CD4-positive, CD25-positive, alpha-beta regulatory T cell (primary cell): Measurements from ENCODE around the gene ARHGAP21. TPM values are rescaled to one million over a fixed set of nuclear protein-coding genes. Genes with fewer than 3 reads are reported as not detected.
"Not testable (repeated sequence)": the region's sequence is repeated elsewhere in the genome, so short reads cannot be mapped to it uniquely, and the experiment has no call there.

ENCODE experiments used
- ATAC-seq, 2 donors: fragments of 150-1000 bp; cut with Tn5 transposase; one replicate each; pipeline ENCODE4 v1.10.0; 2021; ENCODE audit warnings: low read depth in 2 of 2, moderate number of reproducible peaks in 2 of 2, moderate library complexity in 1 of 2
- DNase-seq, 3 donors: peaks; one replicate each; pipeline versions ENCODE4 v3.0.0 to v3.0.0-alpha.2; 2012 to 2022; ENCODE audit warnings: mixed read lengths in 1 of 3
- H3K27ac ChIP-seq: one replicate; pipeline ENCODE4 v1.7.0; 2013; ENCODE audit warnings: mild to moderate bottlenecking, low read length; ENCODE audit not compliant: insufficient read depth, poor library complexity, severe bottlenecking
- H3K27me3 ChIP-seq: one replicate; pipeline ENCODE4 v1.7.0; 2013; ENCODE audit warnings: low read length; ENCODE audit not compliant: control insufficient read depth, insufficient read depth
- H3K36me3 ChIP-seq: one replicate; pipeline ENCODE4 v1.7.0; 2013; ENCODE audit warnings: mild to moderate bottlenecking, low read length, moderate library complexity; ENCODE audit not compliant: control insufficient read depth, insufficient read depth
- H3K4me1 ChIP-seq: 2 replicates; pipeline ENCODE4 v1.7.0; 2013; ENCODE audit warnings: mild to moderate bottlenecking, low read length; ENCODE audit not compliant: insufficient read depth, control insufficient read depth, poor library complexity, severe bottlenecking
- H3K4me3 ChIP-seq: one replicate; pipeline ENCODE4 v1.7.0; 2013; ENCODE audit warnings: low read depth, mild to moderate bottlenecking, low read length, moderate library complexity
- H3K9me3 ChIP-seq, 2 experiments: 1 replicate in 1 of 2; 2 replicates in 1 of 2; pipeline ENCODE4 v1.7.0; 2013; ENCODE audit warnings: low read length in 2 of 2, mild to moderate bottlenecking in 1 of 2, moderate library complexity in 1 of 2; ENCODE audit not compliant: control insufficient read depth in 2 of 2
- H3K27ac Mint-ChIP-seq, 3 donors: one replicate each; pipeline ENCODE4 v1.8.0; 2020 to 2022; ENCODE audit warnings: mild to moderate bottlenecking in 3 of 3, mixed read lengths in 3 of 3, moderate library complexity in 2 of 3
- H3K27me3 Mint-ChIP-seq: one replicate; pipeline ENCODE4 v1.8.0; 2022; ENCODE audit warnings: mild to moderate bottlenecking, mixed read lengths
- H3K36me3 Mint-ChIP-seq: one replicate; pipeline ENCODE4 v1.8.0; 2020; ENCODE audit warnings: mixed read lengths
- H3K4me1 Mint-ChIP-seq, 4 donors: one replicate each; pipeline ENCODE4 v1.8.0; 2020 to 2022; ENCODE audit warnings: mixed read lengths in 4 of 4, mild to moderate bottlenecking in 1 of 4
- H3K4me3 Mint-ChIP-seq, 4 donors: one replicate each; pipeline ENCODE4 v1.8.0; 2020 to 2022; ENCODE audit warnings: mild to moderate bottlenecking in 4 of 4, mixed read lengths in 4 of 4, moderate library complexity in 3 of 4
- H3K9me3 Mint-ChIP-seq, 7 donors: one replicate each; pipeline ENCODE4 v1.8.0; 2020 to 2022; ENCODE audit warnings: mixed read lengths in 7 of 7, mild to moderate bottlenecking in 3 of 7, moderate library complexity in 2 of 7
- polyA plus RNA-seq, 4 donors: library from polyadenylated mRNA; unstranded; fragments of 300-500 nt; fragmentation: Illumina TruSeq; gene quantifications; one replicate each; pipeline ENCODE4 v1.2.3, GENCODE V29; 2021
- total RNA-seq: library from RNA; stranded (reverse); gene quantifications from one replicate; pipeline ENCODE4 v1.2.3, GENCODE V29; 2022

ARHGAP21 gene
- total and polyA plus RNA-seq, 5 donors from 2014 or later: 4.1 to 53.0 (median 8.7) TPM

- Histone ChIP-seq H3K9me3 (no peaks in the 10 kb centered on the region), H3K4me3 (no peak overlapping the region), H3K4me1 (no peaks in the 10 kb centered on the region), H3K36me3 (no peaks in the 10 kb centered on the region), H3K27ac (no peak overlapping the region), H3K27me3 (no peaks in the 10 kb centered on the region)
- H3K9me3 Mint-ChIP-seq: peaks cover 0 to 2% (median 0%) of the 10 kb centered on the region in 7 donors
- no peak overlapping the region for H3K4me3 Mint-ChIP-seq
- no peak for ATAC-seq
- DNase-seq: no peak
- peaks cover 0 to 3% (median 0%) of the 10 kb centered on the region in 4 donors for H3K4me1 Mint-ChIP-seq
- H3K27me3 Mint-ChIP-seq: no peaks in the 10 kb centered on the region
- H3K27ac Mint-ChIP-seq: no peak overlapping the region
- H3K36me3 Mint-ChIP-seq: peaks cover under 1% of the 10 kb centered on the region
Measured at GRCh38 chr10:24661376-24661775, 62.3 kb downstream of the ARHGAP21 start.

DNA sequence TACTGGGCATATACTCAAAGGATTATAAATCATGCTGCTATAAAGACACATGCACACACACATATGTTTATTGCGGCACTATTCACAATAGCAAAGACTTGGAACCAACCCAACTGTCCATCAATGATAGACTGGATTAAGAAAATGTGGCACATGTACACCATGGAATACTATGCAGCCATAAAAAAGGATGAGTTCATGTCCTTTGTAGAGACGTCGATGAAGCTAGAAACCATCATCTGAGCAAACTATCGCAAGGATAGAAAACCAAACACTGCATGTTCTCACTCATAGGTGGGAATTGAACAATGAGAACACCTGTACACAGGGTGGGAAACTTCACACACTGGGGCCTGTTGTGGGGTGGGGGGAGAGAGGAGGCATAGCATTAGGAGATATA lies 65.4 kb downstream of the ARHGAP21 start:
- H3K9me3 Mint-ChIP-seq, H3K4me3 ChIP-seq, H3K9me3 ChIP-seq, H3K27me3 ChIP-seq, DNase-seq, H3K4me1 ChIP-seq, H3K27me3 Mint-ChIP-seq, H3K27ac ChIP-seq, H3K4me1 Mint-ChIP-seq, ATAC-seq, H3K36me3 Mint-ChIP-seq, H3K27ac Mint-ChIP-seq, H3K4me3 Mint-ChIP-seq, H3K36me3 ChIP-seq: not testable (repeated sequence)

DNA sequence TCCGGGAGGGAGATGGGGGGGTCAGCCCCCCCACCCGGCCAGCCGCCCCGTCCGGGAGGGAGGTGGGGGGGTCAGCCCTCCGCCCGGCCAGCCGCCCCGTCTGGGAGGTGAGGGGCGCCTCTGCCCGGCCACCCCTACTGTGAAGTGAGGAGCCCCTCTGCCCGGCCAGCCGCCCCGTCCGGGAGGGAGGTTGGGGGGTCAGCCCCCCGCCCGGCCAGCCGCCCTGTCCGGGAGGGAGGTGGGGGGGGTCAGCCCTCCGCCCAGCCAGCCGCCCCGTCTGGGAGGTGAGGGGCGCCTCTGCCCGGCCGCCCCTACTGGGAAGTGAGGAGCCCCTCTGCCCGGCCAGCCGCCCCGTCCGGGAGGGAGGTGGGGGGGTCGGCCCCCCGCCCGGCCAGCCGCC lies 67.4 kb downstream of the ARHGAP21 start:
- H3K27me3 ChIP-seq, H3K36me3 ChIP-seq, ATAC-seq, H3K36me3 Mint-ChIP-seq, H3K27ac Mint-ChIP-seq, H3K9me3 Mint-ChIP-seq, H3K4me3 Mint-ChIP-seq, H3K27me3 Mint-ChIP-seq, H3K4me3 ChIP-seq, DNase-seq, H3K4me1 ChIP-seq, H3K27ac ChIP-seq, H3K9me3 ChIP-seq: not testable (repeated sequence)
- peaks cover 3 to 13% (median 8%) of the 10 kb centered on the region in 4 donors for H3K4me1 Mint-ChIP-seq

DNA sequence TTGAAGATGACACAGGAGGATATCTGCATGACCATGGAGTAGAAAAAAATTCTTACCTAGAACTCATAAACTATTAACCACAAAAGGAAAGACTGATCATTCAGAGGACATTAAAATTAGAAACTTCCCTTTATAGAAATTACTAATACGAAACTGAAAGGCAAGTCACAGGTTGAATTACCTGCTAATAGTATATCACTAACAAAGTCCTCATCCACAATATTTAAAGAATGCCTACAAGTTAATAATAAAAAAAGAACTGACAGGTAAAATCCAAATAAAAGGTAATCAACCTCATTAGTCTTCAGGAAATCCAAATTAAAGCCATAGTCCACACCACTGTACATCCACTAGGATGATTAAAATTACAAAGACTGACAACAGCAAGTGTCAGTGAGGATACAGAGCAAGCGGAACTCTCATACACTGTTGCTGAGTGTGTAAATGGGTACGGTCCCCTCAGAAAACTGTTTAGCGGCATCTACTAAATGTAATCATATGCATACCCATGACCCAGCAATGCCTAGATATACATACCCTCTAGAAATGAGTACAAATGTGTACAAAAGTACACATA lies 71.2 kb downstream of the ARHGAP21 start:
- Histone ChIP-seq H3K4me3 (no peak overlapping the region), H3K36me3 (no peaks in the 10 kb centered on the region), H3K27me3 (no peaks in the 10 kb centered on the region), H3K27ac (no peak overlapping the region), H3K9me3 (no peaks in the 10 kb centered on the region), H3K4me1 (no peaks in the 10 kb centered on the region)
- Mint-ChIP-seq H3K4me3 (no peak overlapping the region), H3K36me3 (no peaks in the 10 kb centered on the region), H3K9me3 (peaks cover 0 to 2% (median 0%) of the 10 kb centered on the region in 7 donors), H3K4me1 (peaks cover 3 to 19% (median 7%) of the 10 kb centered on the region in 4 donors), H3K27ac (no peak overlapping the region), H3K27me3 (no peaks in the 10 kb centered on the region)
- ATAC-seq (no peak), DNase-seq (no peak)

DNA sequence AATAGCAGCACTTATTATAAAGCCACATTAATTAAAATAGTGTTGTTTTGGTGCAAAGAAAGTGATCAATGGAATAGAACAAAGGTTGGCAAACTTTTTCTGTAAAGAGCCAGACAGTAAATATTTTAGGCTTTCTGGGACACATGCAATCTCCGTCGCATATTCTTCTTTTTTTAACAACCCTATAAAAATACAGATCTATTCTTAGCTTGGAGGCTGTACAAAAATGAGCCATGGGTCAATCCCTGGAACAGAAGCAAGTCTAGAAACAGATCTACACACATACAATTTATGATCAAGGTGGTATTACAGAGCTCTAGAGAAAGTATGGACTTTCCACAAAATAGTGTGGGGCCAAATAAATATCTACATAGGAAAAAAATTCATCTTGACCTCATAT lies 71.8 kb downstream of the ARHGAP21 start:
- H3K9me3 Mint-ChIP-seq: peaks cover 0 to 2% (median 0%) of the 10 kb centered on the region in 7 donors

DNA sequence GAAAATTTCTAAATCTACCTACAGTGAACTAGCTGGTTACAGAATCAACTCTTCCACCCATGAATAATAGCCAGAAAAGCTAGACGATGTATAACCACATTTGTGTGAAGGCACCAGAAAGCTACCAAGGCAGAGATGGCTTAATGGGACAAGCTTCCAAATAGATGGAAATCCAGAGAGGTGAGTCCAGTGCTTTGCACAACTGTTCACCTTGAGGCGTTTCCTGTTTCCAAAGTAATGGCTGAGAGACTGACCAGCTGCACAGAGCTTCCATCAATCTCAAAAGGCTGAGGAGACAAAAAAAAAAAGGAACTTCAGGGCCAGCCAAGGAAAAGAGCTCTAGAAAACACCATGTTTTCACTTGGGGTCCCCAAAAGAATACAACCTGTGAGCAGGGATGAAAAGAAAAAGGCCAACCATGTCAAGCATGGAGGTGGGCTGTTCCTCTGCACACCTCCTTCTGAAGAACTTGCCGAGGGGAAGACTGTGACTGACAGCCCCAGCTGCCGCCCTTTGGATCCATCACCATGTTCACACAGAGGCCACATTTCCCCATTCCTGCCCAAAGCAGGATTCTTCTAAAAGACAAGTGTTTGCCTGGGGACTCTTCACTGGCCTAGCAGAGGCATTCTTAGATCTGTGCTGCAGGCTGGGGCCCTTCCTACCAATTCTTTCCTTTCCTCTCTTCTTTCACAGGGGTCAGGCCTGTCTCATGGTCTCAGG lies 72.9 kb downstream of the ARHGAP21 start:
- H3K27me3 Mint-ChIP-seq: no peaks in the 10 kb centered on the region
- DNase-seq: no peak
- Histone ChIP-seq H3K36me3 (no peaks in the 10 kb centered on the region), H3K9me3 (no peaks in the 10 kb centered on the region), H3K27me3 (no peaks in the 10 kb centered on the region), H3K4me3 (no peak overlapping the region), H3K27ac (no peak overlapping the region), H3K4me1 (peaks cover 2% of the 10 kb centered on the region)
- H3K27ac Mint-ChIP-seq: peak overlapping the region in 2 of 3 donors; percentile 21 to 63
- H3K4me3 Mint-ChIP-seq: no peak overlapping the region
- no peaks in the 10 kb centered on the region for H3K36me3 Mint-ChIP-seq
- ATAC-seq: no peak
- H3K4me1 Mint-ChIP-seq: peaks cover 4 to 19% (median 7%) of the 10 kb centered on the region in 4 donors
- H3K9me3 Mint-ChIP-seq: peaks cover 0 to 2% (median 0%) of the 10 kb centered on the region in 7 donors

More for the DNA sequence above, 71.8 kb downstream of the ARHGAP21 start:
- ATAC-seq: no peak
- Histone ChIP-seq H3K36me3 (no peaks in the 10 kb centered on the region), H3K9me3 (no peaks in the 10 kb centered on the region), H3K4me3 (no peak overlapping the region), H3K4me1 (no peaks in the 10 kb centered on the region), H3K27me3 (no peaks in the 10 kb centered on the region), H3K27ac (no peak overlapping the region)
- Mint-ChIP-seq H3K27me3 (no peaks in the 10 kb centered on the region), H3K4me3 (no peak overlapping the region), H3K27ac (no peak overlapping the region), H3K36me3 (no peaks in the 10 kb centered on the region), H3K4me1 (peaks cover 4 to 19% (median 7%) of the 10 kb centered on the region in 4 donors)
- DNase-seq: no peak

DNA sequence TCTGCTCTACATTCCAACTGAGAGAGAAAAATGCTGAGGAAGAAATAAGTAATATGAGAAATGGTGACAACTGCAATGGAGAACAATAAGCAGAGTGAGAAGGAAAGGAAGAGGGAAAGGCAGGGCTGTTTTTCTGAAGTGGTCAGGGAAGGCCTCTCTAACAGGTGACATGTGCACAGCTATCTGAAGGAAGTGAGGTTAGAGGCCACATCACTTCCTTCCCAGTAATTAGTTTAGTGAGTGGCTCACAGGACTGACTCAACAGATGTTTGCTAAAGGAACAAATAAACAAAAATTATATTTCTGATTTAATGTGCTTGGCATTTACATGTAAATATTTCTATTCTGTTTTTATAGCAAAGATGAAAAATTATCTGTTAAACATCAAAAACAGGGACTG lies 77.9 kb downstream of the ARHGAP21 start:
- H3K9me3 ChIP-seq: no peaks in the 10 kb centered on the region
- Mint-ChIP-seq H3K27ac (no peak overlapping the region), H3K27me3 (no peaks in the 10 kb centered on the region), H3K9me3 (no peaks in the 10 kb centered on the region), H3K36me3 (no peaks in the 10 kb centered on the region), H3K4me1 (peaks cover 0 to 6% (median under 1%) of the 10 kb centered on the region in 4 donors), H3K4me3 (no peak overlapping the region)
- peak in 1 of 2 donors; percentile 76 for ATAC-seq
- no peaks in the 10 kb centered on the region for H3K36me3 ChIP-seq
- H3K4me1 ChIP-seq: peaks cover 6% of the 10 kb centered on the region
- no peaks in the 10 kb centered on the region for H3K27me3 ChIP-seq
- H3K4me3 ChIP-seq: no peak overlapping the region
- peak in 1 of 3 donors; percentile 50 for DNase-seq
- H3K27ac ChIP-seq: no peak overlapping the region

- H3K27me3 ChIP-seq: no peaks in the 10 kb centered on the region
- H3K27me3 Mint-ChIP-seq: no peaks in the 10 kb centered on the region
- ATAC-seq (no peak), DNase-seq (no peak)
- peaks cover 6% of the 10 kb centered on the region for H3K4me1 ChIP-seq
- no peak overlapping the region for H3K4me3 ChIP-seq
- no peaks in the 10 kb centered on the region for H3K36me3 ChIP-seq
- no peaks in the 10 kb centered on the region for H3K9me3 ChIP-seq
- no peak overlapping the region for H3K27ac ChIP-seq
- peaks cover 0 to 4% (median under 1%) of the 10 kb centered on the region in 4 donors for H3K4me1 Mint-ChIP-seq
- no peaks in the 10 kb centered on the region for H3K36me3 Mint-ChIP-seq
- H3K9me3 Mint-ChIP-seq: no peaks in the 10 kb centered on the region
- no peak overlapping the region for H3K4me3 Mint-ChIP-seq
- H3K27ac Mint-ChIP-seq: no peak overlapping the region
Measured at GRCh38 chr10:24645022-24645421, 78.7 kb downstream of the ARHGAP21 start.
